ENCODE measurements around the gene TLCD1.
A peak's percentile ranks its signal among the peaks of the same experiment; 100 is the strongest.

TLCD1 gene

DNA sequence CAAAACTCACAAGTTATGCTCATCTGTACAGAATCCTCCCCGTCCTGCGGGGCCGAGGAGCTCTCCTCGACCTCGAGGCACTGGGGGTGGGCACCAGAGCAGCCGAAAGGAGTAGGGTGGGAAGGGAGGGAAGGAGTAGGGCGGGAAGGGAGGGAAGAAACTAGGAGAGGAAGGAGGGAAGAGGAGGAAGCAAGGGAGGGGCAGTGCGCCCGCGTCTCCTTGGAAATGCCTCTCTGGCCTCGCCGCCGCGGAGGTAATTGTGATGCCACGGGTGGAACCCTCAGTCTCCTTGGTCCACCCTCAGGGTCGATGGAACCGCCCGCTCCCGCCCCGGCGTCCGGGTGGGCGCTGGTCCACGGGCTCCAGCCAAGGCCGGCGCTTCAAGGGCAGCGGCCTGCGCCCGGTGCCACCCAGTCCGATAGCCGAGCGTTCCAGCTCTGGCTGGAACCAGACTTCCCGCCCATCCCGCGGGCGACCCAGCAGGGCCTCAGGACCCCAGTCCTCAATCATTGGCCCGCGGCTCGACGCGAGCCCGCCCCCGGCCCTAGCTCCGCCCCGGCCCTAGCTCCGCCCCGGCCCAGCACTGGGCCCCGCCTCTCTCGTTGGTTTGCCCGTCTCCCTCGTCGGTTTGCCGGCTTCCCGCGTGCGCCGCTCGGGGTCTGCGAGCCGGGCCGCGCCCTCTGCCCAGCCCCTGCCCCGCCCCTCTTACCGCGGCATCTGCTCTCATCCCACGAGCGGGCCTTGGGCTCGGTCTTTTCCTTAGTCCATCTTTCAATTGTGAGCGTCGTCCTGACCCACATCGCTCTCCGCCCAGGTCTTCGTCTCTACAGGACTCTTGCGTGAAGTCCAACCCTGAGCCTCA is 14.9 kb downstream of the TLCD1 start:
- DNase-seq = peak; percentile 90

DNA sequence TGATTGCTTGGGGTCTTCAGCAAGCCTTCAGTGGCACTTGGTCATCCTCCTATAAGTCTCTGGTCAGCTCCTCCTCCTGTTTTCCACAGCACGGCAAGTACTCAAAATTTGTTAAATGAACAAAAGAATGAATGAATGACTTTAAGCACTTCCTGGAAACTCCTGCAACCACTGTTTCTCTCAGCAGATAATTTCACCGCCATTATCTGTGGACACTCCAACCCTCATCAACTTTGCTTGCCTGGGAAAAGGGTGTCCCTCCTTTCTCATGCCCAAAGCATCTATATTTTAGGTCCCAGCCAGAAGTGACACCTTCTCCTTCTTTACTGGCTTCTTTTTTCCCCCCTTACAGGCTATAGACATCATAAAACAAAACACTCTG is 18.7 kb downstream of the TLCD1 start:
- DNase-seq = no peak

DNA sequence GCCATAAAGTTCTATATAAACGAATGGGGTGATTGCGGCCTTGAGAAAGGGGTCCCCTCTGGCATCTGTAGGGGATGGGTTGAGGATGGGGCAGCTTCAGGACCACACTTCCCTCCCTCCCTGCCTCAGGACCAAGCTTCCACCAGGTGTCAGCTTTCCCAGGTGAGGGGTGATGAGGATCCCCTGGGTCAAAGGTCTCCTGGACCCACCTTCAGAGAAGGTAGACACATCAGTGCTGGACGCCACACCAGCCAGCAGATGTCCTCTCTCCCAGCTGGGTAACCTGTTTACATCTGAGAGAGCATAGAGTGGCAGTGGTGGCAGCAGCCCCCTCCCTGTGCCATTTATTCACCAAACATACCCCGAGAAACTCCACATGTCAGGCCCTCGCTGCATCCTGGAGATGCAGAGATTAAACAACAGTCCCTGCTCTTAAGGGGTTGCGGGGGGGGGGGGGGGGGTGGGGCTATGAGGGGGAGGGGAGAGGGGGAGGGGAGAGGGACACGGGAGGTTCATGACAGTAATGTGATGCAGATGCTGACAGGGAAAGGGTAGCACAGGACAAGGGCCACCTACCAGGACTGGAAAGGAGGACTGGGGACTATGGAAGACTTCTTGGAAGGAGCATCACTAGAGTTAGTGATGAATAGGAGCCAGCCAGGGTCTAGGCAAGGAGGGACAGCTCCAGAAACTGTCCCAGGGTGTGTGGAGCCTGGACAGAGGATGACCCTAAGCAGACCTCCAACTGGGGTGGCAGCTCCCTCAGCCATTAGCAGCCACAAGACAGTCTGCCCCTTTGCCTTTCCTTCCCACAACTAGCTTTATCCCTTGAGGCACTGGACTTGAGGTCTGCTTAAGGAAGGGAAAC is 19.3 kb downstream of the TLCD1 start:
- DNase-seq = no peak

DNA sequence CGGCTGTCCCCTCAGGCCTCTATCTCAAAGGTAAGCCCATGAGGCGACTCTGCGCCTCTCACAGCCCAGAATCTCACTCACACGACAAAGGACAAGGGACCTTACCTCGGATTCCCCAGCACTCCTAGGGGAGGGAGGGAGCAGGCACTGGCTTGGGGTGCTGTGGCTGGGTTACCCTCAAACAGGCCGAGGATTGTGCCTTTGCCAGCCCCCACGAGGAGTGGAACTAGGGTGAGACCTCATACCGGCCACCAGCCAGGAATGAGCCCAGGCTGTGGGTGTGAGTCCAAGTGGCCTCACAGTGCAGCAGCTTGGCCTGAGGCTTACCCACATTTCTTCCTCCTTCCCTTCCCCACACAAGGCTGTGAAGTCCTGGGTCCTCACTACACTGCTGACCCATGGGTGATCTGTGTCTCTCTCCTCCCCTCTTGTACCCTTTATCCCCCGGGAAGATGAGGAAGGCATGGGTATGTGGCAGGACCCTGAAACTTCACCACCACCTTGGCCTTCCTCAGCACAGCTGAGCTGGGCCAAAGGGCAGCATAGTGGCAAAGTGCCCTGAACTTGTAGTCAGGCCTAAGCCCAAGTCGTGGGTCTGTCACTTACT is 20.2 kb downstream of the TLCD1 start:
- no peak for DNase-seq

DNA sequence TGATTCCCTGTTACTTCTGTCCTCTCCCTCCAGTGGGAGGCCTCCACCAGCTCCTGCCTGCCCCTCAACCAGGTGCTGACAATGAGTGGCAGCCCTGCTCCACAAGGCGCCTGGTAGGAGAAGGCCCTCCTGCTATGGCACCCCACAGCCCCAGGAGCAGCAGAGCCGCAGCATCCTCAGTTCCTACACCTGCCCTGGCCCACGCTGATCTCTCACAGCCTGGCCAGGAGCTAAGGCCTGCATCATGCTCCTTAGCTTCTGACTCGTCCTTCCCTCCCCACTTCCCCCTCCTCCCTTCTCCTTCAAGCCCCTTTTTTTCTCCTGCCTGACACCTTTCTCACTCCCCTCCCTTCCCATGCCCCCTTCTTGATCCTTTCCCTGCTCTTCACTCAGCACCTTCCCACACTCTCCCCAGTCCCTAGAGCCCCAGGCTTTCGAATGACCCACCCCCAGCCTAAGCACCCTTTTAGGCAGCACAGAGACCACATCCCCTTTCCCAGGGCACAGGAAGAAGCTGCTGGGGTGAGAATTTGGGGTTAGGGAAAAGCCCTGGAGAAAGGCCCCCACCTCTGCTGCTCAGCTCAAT is 20.9 kb downstream of the TLCD1 start:
- DNase-seq = no peak

DNA sequence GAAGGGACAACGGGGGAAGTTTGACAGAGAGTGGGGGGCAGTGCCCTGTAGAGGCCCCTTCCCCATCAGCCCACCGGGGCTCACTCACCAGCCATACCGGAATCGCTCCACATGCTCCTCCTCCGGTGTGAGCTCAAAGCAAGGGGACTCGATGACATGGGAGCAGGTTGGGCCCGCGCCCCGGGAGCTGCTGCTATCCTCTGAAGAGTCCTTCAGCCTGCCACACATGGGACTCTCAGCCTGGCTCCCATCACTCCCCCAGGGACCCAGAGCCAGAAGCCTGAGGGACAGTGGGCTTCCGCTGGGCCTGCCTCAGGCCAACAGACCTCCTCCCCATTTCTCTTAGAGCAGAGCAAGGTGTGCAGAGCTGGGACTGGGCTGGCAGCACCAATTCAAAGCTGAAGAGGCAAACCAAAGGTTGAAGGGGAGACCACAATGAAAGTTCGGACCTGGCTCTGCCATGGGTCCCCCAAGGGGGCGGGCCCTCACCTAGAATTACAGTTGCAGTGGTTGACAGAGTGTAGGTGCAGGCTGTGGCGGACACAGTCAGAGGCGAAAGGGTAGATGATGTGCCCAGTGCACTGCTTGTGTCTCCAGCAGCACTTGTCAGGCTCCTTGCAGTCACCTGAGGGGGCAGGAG is 21.7 kb downstream of the TLCD1 start:
- DNase-seq = no peak

DNA sequence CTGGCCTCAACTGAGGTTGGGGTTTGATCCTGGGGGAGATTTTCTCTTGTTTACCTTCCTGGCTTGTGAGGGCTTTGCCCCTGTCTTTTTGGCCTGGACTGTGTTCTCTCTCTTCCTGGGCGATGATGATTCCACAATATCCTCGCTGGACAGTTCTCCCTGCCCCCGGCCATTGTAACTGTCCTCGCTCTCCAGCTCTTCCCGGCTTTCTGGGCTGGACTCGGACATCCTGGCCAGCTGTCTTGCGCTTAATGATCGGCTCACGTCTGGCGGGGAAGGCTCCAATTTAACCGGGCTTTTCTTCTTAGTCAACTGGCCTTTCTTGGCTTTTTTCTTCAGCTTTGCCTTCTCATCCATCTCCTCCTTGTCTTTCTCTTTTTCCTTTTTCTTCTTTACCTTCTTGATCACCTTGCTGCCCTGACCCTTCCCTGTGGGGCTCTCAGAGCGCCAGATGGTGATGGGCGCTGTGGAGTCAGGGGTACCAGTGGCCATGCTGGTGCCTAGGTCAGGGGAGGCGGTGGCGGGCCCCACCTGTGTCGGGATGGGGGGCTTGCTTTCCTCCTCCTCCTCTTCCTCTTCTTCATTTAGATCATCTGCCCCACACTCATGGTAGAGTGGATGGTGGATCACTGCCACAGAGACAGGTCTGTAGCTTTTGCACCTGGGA is 22.3 kb downstream of the TLCD1 start:
- DNase-seq = no peak

DNA sequence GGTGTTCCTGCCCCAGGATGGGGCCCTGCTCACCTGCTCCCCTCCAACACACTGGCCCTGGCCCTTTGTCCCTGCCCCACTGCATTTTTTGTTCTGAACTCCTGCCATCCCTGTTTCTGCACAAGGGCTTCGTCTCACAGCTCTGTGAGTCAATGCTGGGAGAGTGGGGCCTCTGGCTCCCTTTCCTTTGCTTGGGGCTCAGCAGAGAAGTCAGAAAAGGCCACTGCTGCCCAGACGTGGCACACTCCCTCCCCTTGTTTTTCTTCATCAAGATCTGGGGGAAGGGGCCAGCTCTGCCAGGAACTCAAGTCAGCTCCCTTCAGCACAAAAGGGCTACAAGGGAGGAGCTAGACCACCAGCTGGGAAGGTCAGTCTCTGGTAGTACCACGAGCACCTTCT is 23.3 kb downstream of the TLCD1 start:
- DNase-seq = no peak

DNA sequence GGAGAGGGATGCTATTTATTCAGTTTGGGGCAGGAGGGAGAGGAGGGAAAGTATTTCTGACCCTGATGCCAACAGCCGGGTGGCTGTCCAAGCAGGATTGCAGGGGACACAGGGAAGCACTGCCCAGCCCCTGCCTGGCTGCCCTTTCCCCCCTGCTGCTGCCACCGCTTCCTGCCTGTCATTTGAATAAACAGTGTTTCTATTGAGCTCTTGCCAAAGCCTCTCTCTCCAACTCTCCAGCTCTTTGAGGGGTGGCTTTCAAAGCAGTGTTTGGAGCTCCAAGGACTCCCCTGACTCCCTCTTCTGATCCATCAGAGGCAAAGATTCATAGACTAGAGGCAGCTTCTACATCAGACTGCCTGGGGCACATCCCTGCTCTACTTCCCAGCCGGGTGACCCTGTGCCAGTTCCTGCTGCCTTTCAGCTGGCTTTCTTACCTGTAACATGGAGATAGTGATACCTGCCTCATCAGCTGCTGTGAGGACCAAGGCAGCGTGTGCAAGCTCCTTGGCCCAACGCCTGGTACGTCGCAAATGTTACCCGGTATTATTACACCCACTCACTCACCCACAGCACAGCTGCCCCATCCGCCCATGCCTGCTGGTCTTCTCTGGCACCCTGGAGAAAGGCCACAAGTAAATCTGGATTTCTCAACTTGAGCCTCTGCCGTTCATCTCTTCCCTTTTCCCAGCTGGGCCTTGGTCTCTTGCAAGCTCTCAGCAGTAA is 23.8 kb downstream of the TLCD1 start:
- no peak for DNase-seq

DNA sequence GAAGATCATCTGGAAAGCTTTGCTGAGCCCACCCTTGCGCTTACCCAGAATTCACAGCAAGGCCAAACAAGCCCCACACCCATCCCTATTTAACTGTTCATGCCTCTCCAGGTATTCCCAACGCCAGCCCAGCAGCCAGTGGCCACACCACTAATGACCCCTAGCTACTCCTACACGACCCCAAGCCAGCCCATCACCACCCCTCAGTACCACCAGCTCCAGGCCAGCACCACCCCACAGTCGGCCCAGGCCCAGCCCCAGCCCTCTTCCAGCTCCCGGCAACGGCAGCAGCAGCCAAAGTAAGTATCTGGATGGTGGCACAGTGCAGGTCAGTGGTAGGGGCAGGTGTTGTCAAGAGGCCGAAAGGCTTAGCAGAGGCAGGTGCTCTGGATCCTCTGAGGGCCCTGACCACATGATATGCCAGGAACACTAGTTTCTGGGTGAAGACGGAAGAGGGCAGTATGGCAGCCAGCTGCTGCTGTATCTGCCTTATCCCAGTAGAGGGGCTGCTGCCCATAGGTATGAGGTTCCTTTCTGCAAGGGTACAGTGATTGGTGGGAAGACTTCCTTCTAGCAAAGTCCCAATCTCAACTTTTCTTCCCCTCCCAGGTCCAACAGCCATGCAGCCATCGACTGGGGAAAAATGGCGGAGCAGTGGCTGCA is 25.1 kb downstream of the TLCD1 start:
- DNase-seq = no peak

DNA sequence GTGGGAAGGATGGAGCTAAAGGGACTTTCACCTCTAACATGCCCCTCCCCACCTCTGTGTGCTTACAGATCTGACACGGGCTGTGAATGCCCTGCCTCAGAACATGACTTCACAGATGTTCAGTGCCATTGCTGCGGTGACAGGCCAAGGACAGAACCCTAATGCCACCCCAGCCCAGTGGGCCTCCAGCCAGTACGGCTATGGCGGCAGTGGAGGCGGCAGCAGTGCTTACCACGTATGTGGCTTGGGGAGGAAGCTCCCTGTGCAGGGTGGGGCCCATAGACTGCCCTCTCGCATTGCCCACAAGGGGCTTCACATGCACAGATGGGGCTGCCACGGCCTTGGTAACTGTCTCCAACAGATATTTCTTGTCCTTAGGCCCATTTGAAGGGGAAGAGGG is 25.8 kb downstream of the TLCD1 start:
- DNase-seq = no peak

DNA sequence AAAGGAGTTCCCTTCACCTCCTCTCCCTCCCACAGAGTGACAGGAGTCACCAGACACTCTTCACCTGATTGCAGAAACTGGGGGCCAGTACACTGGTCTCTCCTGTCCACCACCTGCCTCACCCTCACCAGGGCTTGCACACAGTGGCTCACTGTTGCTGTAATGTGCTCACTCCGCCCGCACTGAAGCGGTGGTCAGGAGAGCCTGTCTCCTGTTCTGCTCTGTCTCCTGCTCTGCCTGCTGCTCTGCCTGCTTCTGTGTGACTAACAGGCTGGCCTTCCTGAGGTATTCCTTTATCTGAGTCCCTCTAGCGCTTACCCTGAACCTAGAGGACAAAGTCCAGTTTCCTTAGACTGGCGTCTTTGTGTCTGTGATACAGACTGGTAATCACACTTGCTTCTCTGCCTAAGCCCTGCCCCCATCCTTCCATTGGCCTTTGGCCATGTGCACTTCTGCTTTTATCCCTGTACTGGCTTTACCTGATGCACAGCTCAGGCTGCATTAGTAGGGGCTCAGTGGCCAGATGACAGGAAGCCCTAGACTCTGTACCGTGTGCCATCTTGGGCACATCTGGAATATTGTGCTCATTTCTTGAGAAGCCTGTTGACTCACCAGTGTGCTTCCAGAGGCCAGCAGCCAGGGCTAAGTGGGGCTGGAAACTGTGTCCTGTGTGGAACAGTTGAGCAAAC is 27.6 kb downstream of the TLCD1 start:
- DNase-seq = no peak

DNA sequence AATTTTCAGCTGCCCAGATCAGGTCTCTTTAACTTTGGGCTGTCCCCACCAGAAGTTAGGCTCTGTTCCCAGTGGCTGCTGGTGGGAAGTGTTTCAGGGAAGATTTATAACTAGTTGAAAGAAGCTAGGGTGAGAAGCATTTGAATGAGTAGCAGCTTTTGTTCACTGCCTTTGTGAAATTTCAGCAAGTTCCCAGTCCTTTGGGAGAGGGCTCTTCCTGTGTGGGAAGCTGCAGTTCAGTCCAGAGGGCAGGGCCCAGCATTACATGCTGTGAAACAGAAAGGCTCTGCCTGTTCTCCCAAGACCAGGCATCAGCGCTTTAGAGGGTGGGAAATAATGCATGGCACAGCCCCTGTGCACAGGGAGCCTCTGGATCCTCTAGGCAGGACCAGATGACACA is 32.2 kb downstream of the TLCD1 start:
- DNase-seq = no peak

DNA sequence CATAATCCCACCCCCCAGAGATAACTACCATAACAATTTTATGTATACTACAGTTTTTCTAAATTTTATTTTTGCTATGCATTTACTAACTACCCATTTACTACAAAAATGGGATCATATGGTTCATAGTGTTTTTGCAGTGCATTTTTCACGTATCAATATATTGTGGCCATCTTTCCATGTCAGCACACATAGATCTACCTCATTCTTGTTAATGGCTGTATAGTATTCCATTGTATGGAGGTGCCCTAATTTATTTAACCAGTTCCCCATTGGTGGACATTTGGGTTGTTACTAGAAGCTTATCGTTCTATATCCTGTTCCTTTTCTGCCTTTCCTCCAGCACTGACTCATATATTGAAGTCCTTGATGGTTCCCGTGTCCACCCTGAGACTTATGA is 37.0 kb downstream of the TLCD1 start:
- DNase-seq = no peak

DNA sequence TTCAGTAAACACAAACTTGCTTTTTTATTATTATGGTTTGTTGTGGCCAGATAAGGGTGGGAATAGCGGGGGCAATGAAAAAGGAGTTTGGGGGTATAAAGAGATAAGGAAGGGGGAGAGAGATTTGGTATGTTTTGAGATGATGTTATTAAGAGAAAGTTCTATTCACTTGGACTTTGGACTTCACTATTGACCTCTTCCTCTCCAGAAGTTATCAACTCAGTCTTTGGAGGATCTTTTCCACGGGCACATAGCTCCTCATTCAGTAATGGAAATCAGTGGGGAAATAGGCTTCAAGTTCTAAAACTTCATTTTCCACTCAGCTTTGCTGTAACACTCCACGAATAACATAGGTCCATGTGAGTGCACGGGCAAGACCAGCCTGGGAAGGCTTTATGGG is 37.6 kb downstream of the TLCD1 start:
- DNase-seq = no peak

DNA sequence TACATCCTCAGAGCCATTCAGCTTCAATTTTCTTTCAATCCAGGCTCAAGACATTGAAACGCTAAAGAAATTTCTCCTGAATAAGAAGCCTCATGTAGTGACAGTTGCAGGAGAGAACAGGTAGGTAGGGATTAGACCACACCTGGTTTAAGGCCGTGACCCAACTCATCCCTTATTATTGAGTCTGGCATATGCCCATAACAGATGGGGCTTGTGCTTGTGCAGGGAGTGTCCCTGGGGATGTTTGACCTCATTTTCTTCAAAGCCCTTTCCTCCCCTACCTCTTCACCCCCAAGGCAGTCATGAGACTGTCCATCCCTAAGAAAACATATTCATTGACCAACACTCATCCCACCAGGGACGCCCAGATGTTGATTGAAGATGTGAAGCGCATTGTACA is 39.7 kb downstream of the TLCD1 start:
- DNase-seq = peak; percentile 37

DNA sequence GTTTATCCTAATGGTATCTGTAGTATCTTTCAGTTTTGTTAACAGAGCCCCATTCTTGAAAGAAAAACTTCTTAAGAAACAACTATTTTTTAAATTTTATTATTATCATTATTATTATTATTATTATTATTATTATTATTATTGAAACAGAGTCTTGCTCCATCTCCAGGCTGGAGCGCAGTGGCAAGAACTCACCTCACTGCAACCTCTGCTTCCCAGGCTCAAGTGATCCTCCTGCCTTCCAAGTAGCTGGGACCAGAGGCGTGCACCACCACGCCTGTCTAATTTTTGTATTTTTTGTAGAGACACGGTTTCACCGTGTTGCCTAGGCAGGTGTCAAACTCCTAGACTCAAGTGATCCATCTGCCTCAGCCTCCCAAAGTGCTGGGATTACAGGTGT is 40.7 kb downstream of the TLCD1 start:
- no peak for DNase-seq

DNA sequence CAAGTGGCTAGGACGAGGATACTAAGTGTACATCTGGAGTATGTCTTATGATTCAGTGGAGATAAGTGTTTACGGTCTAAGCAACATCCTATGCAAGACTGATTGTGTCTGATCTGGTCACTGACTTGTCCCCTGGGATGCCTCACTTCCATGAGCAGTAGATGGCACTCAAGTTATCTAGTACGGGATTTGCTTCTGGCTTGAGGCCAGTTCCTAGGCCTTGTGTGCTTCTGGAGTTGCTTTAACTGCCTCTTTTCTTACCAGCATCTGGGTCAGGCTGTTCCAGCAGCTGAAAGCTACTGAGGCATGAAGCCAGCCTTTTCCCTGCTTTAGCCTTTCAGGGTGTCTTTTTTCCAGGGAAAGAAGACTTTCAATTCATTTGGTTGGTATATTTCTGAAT is 41.1 kb downstream of the TLCD1 start:
- DNase-seq = peak; percentile 72

DNA sequence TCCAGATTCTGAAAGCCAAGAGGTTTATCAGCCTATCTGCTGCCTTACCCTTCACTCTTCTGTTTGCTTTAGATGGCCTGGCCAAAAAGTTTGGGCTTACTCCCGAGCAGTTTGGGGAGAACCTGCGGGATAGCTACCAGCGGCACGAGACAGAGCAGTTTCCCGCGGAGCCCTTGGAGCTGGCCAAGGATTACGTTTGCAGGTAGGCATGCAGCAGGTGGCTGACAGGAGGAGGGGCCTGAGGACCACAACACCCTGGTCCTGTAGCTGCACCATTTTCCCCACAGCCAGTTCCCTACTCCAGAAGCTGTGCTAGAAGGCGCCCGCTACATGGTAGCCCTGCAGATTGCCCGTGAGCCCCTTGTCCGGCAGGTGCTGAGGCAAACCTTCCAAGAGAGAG is 43.4 kb downstream of the TLCD1 start:
- no peak for DNase-seq

DNA sequence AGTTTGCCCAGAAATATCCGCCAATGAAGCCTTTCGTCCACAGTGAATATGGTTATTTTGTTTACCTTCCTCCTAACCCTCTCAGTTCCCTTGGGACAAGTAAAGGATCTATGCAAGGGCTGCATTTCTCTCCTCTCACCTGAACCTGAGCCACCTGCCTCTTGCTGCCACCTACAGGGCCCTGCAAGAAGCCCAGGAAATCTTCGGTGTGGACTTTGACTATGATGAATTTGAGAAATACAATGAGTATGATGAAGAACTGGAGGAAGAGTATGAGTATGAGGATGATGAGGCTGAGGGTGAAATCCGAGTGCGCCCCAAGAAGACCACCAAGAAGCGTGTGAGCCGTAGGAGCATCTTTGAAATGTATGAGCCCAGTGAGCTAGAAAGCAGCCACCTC is 50.1 kb downstream of the TLCD1 start:
- peak; percentile 12 for DNase-seq
